Endothelial cell (in vitro differentiated cells): ENCODE measurements around the gene ISLR2. TPM values are rescaled to one million over a fixed set of nuclear protein-coding genes. Genes with fewer than 3 reads are reported as not detected.
"Not testable (repeated sequence)": the region's sequence is repeated elsewhere in the genome, so short reads cannot be mapped to it uniquely, and the experiment has no call there.

Source experiments
- DNase-seq: peaks from one replicate; pipeline ENCODE4 v3.0.0; 2021; ENCODE audit warnings: low spot score
- H3K27ac Mint-ChIP-seq: one replicate; pipeline ENCODE4 v1.8.0; 2021; ENCODE audit warnings: mixed read lengths, inconsistent platforms; ENCODE audit not compliant: unreplicated experiment
- H3K27me3 Mint-ChIP-seq: one replicate; pipeline ENCODE4 v1.8.0; 2021; ENCODE audit warnings: mild to moderate bottlenecking, moderate library complexity, mixed read lengths, inconsistent platforms; ENCODE audit not compliant: unreplicated experiment
- H3K36me3 Mint-ChIP-seq: one replicate; pipeline ENCODE4 v1.8.0; 2021; ENCODE audit warnings: mild to moderate bottlenecking, low read depth, mixed read lengths, inconsistent platforms; ENCODE audit not compliant: unreplicated experiment
- H3K4me1 Mint-ChIP-seq: one replicate; pipeline ENCODE4 v1.8.0; 2021; ENCODE audit warnings: mild to moderate bottlenecking, mixed read lengths, inconsistent platforms; ENCODE audit not compliant: unreplicated experiment
- H3K4me3 Mint-ChIP-seq: one replicate; pipeline ENCODE4 v1.8.0; 2021; ENCODE audit warnings: mild to moderate bottlenecking, mixed read lengths, inconsistent platforms; ENCODE audit not compliant: unreplicated experiment
- H3K9me3 Mint-ChIP-seq: one replicate; pipeline ENCODE4 v1.8.0; 2021; ENCODE audit warnings: mixed read lengths, inconsistent platforms; ENCODE audit not compliant: unreplicated experiment
- CTCF ChIP-seq: fragments of 200-600 bp; sonication (generic); IDR thresholded peaks from one replicate; pipeline ENCODE4 v1.5.0; 2021; ENCODE audit warnings: antibody characterized with exemption; ENCODE audit not compliant: unreplicated experiment
- long read RNA-seq: library from polyadenylated mRNA; unstranded; transcript quantifications from one replicate; pipeline ENCODE4 v2.0.0, GENCODE V29; 2020; ENCODE audit not compliant: unreplicated experiment
- total RNA-seq: library from RNA; stranded (reverse); fragmentation: NEBNext Ultra II Directional; extraction: Animal tissue kit (Norgen Biotek cat#: 25700); gene quantifications from one replicate; pipeline ENCODE4 v1.2.1, GENCODE V29; 2021; ENCODE audit not compliant: unreplicated experiment

ISLR2 gene
- 0.21 TPM for total RNA-seq
- long read RNA-seq, partial matches to known transcripts: 0 of 1 reads
- long read RNA-seq, other reads (novel, unspliced or antisense): 1 of 1 reads

GRCh38 chr15:74130155-74130848 is at the start of gene ISLR2:
ISLR2 (plus strand) TSS chr15:74130586; CDS start chr15:74132755, 2,169 bp downstream.
- H3K27me3 Mint-ChIP-seq: peaks cover 52% of the 10 kb centered on the region
- no peak for DNase-seq
- TF ChIP-seq CTCF: no peak
- H3K4me1 Mint-ChIP-seq: peaks cover 32% of the 10 kb centered on the region
- peak within 1 kb of the TSS; percentile 31 for H3K4me3 Mint-ChIP-seq
- no peak within 1 kb of the TSS for H3K27ac Mint-ChIP-seq
- H3K36me3 Mint-ChIP-seq: peaks cover 6% of the 10 kb centered on the region
- no peaks in the 10 kb centered on the region for H3K9me3 Mint-ChIP-seq

- H3K36me3 Mint-ChIP-seq, H3K27ac Mint-ChIP-seq, H3K4me3 Mint-ChIP-seq, H3K9me3 Mint-ChIP-seq, H3K4me1 Mint-ChIP-seq, DNase-seq, H3K27me3 Mint-ChIP-seq: not testable (repeated sequence)
Observed at GRCh38 chr15:74082450-74082849, 47.9 kb upstream of the ISLR2 start, which contains the start of gene GOLGA6A. GOLGA6A (minus strand) TSS chr15:74082550; CDS start chr15:74082509, 41 bp downstream.

- H3K9me3 Mint-ChIP-seq, DNase-seq, H3K27ac Mint-ChIP-seq, H3K4me3 Mint-ChIP-seq, H3K4me1 Mint-ChIP-seq, H3K36me3 Mint-ChIP-seq, H3K27me3 Mint-ChIP-seq: not testable (repeated sequence)
Observed at GRCh38 chr15:74094567-74094966, 35.8 kb upstream of the ISLR2 start.

GRCh38 chr15:74095610-74096009 is 34.8 kb upstream of the ISLR2 start:
- H3K9me3 Mint-ChIP-seq, H3K36me3 Mint-ChIP-seq, H3K4me3 Mint-ChIP-seq, H3K27me3 Mint-ChIP-seq, H3K4me1 Mint-ChIP-seq, H3K27ac Mint-ChIP-seq, DNase-seq: not testable (repeated sequence)

- H3K9me3 Mint-ChIP-seq, H3K36me3 Mint-ChIP-seq, DNase-seq, H3K4me1 Mint-ChIP-seq, H3K27ac Mint-ChIP-seq, H3K4me3 Mint-ChIP-seq, H3K27me3 Mint-ChIP-seq: not testable (repeated sequence)
Observed at GRCh38 chr15:74096753-74097474, 33.5 kb upstream of the ISLR2 start.

- H3K4me1 Mint-ChIP-seq, H3K9me3 Mint-ChIP-seq, H3K27me3 Mint-ChIP-seq, H3K36me3 Mint-ChIP-seq: not testable (repeated sequence)
- peak overlapping the region; percentile 90 for H3K4me3 Mint-ChIP-seq
- H3K27ac Mint-ChIP-seq: peak overlapping the region; percentile 95
- DNase-seq: peak; percentile 95
Observed at GRCh38 chr15:74099963-74100733, 30.2 kb upstream of the ISLR2 start.

GRCh38 chr15:74108111-74108510 is 22.3 kb upstream of the ISLR2 start:
- no peak overlapping the region for H3K4me3 Mint-ChIP-seq
- no peak for TF ChIP-seq CTCF
- DNase-seq: no peak
- no peaks in the 10 kb centered on the region for H3K9me3 Mint-ChIP-seq
- H3K4me1 Mint-ChIP-seq: no peaks in the 10 kb centered on the region
- H3K27ac Mint-ChIP-seq: no peak overlapping the region
- H3K36me3 Mint-ChIP-seq: no peaks in the 10 kb centered on the region
- H3K27me3 Mint-ChIP-seq: no peaks in the 10 kb centered on the region

GRCh38 chr15:74108611-74109010 is 21.8 kb upstream of the ISLR2 start:
- not testable (repeated sequence) for H3K4me3 Mint-ChIP-seq, H3K27ac Mint-ChIP-seq, H3K36me3 Mint-ChIP-seq, H3K27me3 Mint-ChIP-seq, H3K4me1 Mint-ChIP-seq, H3K9me3 Mint-ChIP-seq, DNase-seq
